ENCODE results near the gene TMEM63A.

DNA sequence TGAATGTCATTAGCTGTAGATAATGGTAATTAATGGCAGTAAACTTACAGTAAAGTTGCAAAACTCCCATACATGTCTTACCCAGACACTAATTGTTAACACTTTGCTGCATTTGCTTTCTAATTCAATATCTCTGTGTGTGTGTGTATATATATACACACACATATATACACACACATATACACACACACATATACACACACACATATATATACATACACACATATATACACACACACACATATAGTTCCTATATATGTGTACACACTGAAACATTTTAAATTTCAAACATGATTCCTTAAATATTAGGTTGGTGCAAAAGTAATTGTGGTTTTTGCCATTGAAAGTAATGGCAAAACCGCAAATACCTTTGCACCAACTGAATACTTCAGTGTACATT, 75.9 kb downstream of the TMEM63A start:
- TF ChIP-seq GATA2 (IDR thresholded peaks at IDR 0.05; ENCODE audit: low read depth, low read length) = no peak
- no peak for TF ChIP-seq GATA3 (IDR thresholded peaks at IDR 0.05; ENCODE audit: low read depth, low read length)
